Neuronal stem cell (in vitro differentiated cells): ENCODE data around the gene AKNAD1.

Source experiments
- DNase-seq: peaks from one replicate; pipeline ENCODE4 v3.0.0-alpha.2; 2013; ENCODE audit warnings: low spot score
- H2AFZ ChIP-seq: one replicate; pipeline ENCODE4 v1.6.1; 2013; ENCODE audit warnings: mild to moderate bottlenecking, low read length, inconsistent platforms
- H2AK5ac ChIP-seq: 2 replicates; pipeline ENCODE4 v1.6.1; 2013; ENCODE audit warnings: low read depth, mild to moderate bottlenecking, inconsistent platforms, low read length, moderate library complexity, mixed read lengths
- H2BK120ac ChIP-seq: 2 replicates; pipeline ENCODE4 v1.6.1; 2013; ENCODE audit warnings: low read depth, mild to moderate bottlenecking, inconsistent platforms, low read length, moderate library complexity, mixed read lengths
- H2BK12ac ChIP-seq: one replicate; pipeline ENCODE4 v1.6.1; 2013; ENCODE audit warnings: low read length, inconsistent platforms
- H2BK15ac ChIP-seq: 2 replicates; pipeline ENCODE4 v1.6.1; 2013; ENCODE audit warnings: mild to moderate bottlenecking, low read length, inconsistent platforms, mixed read lengths
- H2BK5ac ChIP-seq: one replicate; pipeline ENCODE4 v1.6.1; 2013; ENCODE audit warnings: inconsistent platforms, mild to moderate bottlenecking, low read length, moderate library complexity
- H3K14ac ChIP-seq: one replicate; pipeline ENCODE4 v1.6.1; 2013; ENCODE audit warnings: low read length, inconsistent platforms
- H3K18ac ChIP-seq: 2 replicates; pipeline ENCODE4 v1.6.1; 2013; ENCODE audit warnings: low read length, inconsistent platforms
- H3K23ac ChIP-seq: 2 replicates; pipeline ENCODE4 v1.6.1; 2013; ENCODE audit warnings: low read depth, mild to moderate bottlenecking, mixed read lengths, low read length, inconsistent platforms; ENCODE audit not compliant: poor library complexity
- H3K27ac ChIP-seq: replicated peaks from 3 replicates; pipeline ENCODE4 v1.5.1; 2013; ENCODE audit warnings: low read length, inconsistent platforms
- H3K27me3 ChIP-seq, 3 experiments: 2 replicates each; pipeline ENCODE4 v1.6.1; 2013; ENCODE audit warnings: low read length in 3 of 3, mild to moderate bottlenecking in 2 of 3, inconsistent platforms in 1 of 3, low read depth in 1 of 3, mixed read lengths in 1 of 3, moderate library complexity in 1 of 3; ENCODE audit not compliant: control insufficient read depth in 3 of 3, insufficient read depth in 3 of 3
- H3K36me3 ChIP-seq, 2 donors: replicated peaks in 1 of 2; 2 replicates each; pipeline ENCODE4 v1.6.1; 2013; ENCODE audit warnings: low read length in 2 of 2; ENCODE audit not compliant: control insufficient read depth in 2 of 2, insufficient read depth in 2 of 2
- H3K4ac ChIP-seq: 2 replicates; pipeline ENCODE4 v1.6.1; 2013; ENCODE audit warnings: inconsistent platforms, mild to moderate bottlenecking, low read length, moderate library complexity
- H3K4me1 ChIP-seq, 2 donors: 1 replicate in 1 of 2; 2 replicates in 1 of 2; pipeline ENCODE4 v1.6.1; 2013; ENCODE audit warnings: low read length in 2 of 2, low read depth in 1 of 2; ENCODE audit not compliant: control insufficient read depth in 2 of 2, insufficient read depth in 1 of 2
- H3K4me2 ChIP-seq: one replicate; pipeline ENCODE4 v1.6.1; 2013; ENCODE audit warnings: mild to moderate bottlenecking, low read length, inconsistent platforms; ENCODE audit not compliant: insufficient read depth, poor library complexity, severe bottlenecking
- H3K4me3 ChIP-seq, 2 donors: 2 replicates each; pipeline ENCODE4 v1.5.1; 2013; ENCODE audit warnings: low read length in 2 of 2, mild to moderate bottlenecking in 2 of 2, inconsistent platforms in 1 of 2, moderate library complexity in 1 of 2
- H3K79me1 ChIP-seq: one replicate; pipeline ENCODE4 v1.6.1; 2013; ENCODE audit warnings: low read depth, mild to moderate bottlenecking, inconsistent platforms, low read length, moderate library complexity
- H3K9ac ChIP-seq: one replicate; pipeline ENCODE4 v1.6.1; 2013; ENCODE audit warnings: mild to moderate bottlenecking, low read depth, low read length, inconsistent platforms; ENCODE audit not compliant: poor library complexity
- H3K9me3 ChIP-seq, 2 donors: replicated peaks in 1 of 2; 2 replicates each; pipeline versions ENCODE3 to v1.6.1; 2013; ENCODE audit warnings: low read length in 2 of 2, mild to moderate bottlenecking in 2 of 2, inconsistent platforms in 1 of 2, low read depth in 1 of 2, mixed read lengths in 1 of 2, moderate library complexity in 1 of 2; ENCODE audit not compliant: control insufficient read depth in 2 of 2, insufficient read depth in 1 of 2
- H4K8ac ChIP-seq: one replicate; pipeline ENCODE4 v1.6.1; 2013; ENCODE audit warnings: low read depth, mild to moderate bottlenecking, inconsistent platforms, low read length, moderate library complexity
- H4K91ac ChIP-seq: one replicate; pipeline ENCODE4 v1.6.1; 2013; ENCODE audit warnings: low read length, low read depth, mild to moderate bottlenecking, inconsistent platforms; ENCODE audit not compliant: poor library complexity
- WGBS, 2 donors: extraction: QIAGEN DNeasy Blood & Tissue Kit; methylation state at CpG; one replicate each; pipeline ENCODE4 v1.1.7; 2013; ENCODE audit warnings: missing lambda C conversion rate in 2 of 2, mixed read lengths in 1 of 2; ENCODE audit not compliant: insufficient read length in 2 of 2, insufficient replicate concordance in 1 of 2; ENCODE audit errors: extremely low coverage in 2 of 2; 5-methylcytosine and 5-hydroxymethylcytosine counted together

AKNAD1 gene

GRCh38 chr1:108780937-108781574, 75.8 kb downstream of the AKNAD1 start:
- no peak overlapping the region for H2AFZ ChIP-seq
- H3K18ac ChIP-seq = no peak overlapping the region
- H3K36me3 ChIP-seq = peaks cover 12 to 98% of the 10 kb centered on the region in 2 donors
- no peak overlapping the region for H2BK120ac ChIP-seq
- H3K23ac ChIP-seq = no peak overlapping the region
- no peak overlapping the region for H3K9ac ChIP-seq
- H4K91ac ChIP-seq = no peak overlapping the region
- DNase-seq = no peak
- H2AK5ac ChIP-seq = no peak overlapping the region
- no peak overlapping the region for H2BK5ac ChIP-seq
- no peak overlapping the region for H3K4ac ChIP-seq
- no peak overlapping the region for H3K4me2 ChIP-seq
- no peak overlapping the region for H3K4me3 ChIP-seq
- WGBS, 2 donors = no CpG with 5 or more reads among the region's 3 CpGs
- H2BK15ac ChIP-seq = no peak overlapping the region
- no peak overlapping the region for H4K8ac ChIP-seq
- H3K14ac ChIP-seq = no peak overlapping the region
- no peaks in the 10 kb centered on the region for H3K27me3 ChIP-seq
- no peak overlapping the region for H2BK12ac ChIP-seq
- no peaks in the 10 kb centered on the region for H3K4me1 ChIP-seq
- no peaks in the 10 kb centered on the region for H3K79me1 ChIP-seq
- H3K27ac ChIP-seq = no peak overlapping the region
- peaks cover 10 to 33% of the 10 kb centered on the region in 2 donors for H3K9me3 ChIP-seq

DNA sequence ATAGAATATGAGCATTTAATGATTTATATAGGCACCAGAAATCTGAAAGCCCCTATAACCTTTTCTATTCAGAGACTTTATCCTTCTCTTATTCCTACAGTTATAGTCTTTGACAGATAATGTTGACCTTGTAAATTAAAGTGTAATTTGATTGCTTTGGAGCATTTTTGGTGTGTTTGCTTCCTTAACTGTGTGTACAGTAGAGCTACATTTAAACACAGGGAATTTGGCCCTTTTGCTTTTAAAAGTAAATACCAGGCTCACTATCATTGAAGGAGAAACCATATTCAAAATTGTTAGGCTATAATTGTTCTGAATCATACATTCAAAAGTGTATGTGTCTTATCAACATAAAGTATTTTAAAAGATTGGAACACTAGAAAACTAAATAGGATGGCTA, 77.4 kb downstream of the AKNAD1 start:
- Histone ChIP-seq H4K8ac (no peak overlapping the region), H3K27ac (no peak overlapping the region), H2BK120ac (no peak overlapping the region), H3K4me2 (no peak overlapping the region), H3K23ac (no peak overlapping the region), H2BK12ac (no peak overlapping the region), H3K27me3 (no peaks in the 10 kb centered on the region), H3K18ac (no peak overlapping the region), H3K9ac (no peak overlapping the region), H3K14ac (no peak overlapping the region), H3K9me3 (peaks cover 0 to 17% of the 10 kb centered on the region in 2 donors), H3K4me1 (no peaks in the 10 kb centered on the region), H2AFZ (no peak overlapping the region), H3K79me1 (no peaks in the 10 kb centered on the region), H3K4ac (no peak overlapping the region), H3K4me3 (no peak overlapping the region), H3K36me3 (peaks cover 6 to 97% of the 10 kb centered on the region in 2 donors), H2BK5ac (no peak overlapping the region), H2BK15ac (no peak overlapping the region), H4K91ac (no peak overlapping the region), H2AK5ac (no peak overlapping the region)
- DNase-seq = no peak

DNA sequence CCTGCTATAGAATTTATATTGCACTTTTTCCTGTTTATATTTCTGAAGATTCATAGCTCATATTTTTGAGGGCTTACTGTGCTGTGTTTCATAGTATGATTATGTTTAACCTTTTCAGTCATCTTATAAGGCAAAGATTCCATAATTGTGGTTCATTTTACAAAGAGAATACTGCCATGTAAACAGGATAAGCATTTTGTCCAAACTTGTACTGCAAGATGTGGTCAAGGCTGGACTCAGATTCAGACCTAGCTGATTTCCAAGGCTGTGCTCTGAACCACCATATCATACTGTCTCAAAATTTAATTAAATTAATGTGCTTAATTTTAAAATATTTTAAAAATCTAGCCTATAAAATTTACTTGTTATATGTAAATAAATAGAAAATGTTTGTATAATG, 79.1 kb downstream of the AKNAD1 start:
- Histone ChIP-seq H2BK12ac (no peak overlapping the region), H2AFZ (no peak overlapping the region), H3K4me1 (no peaks in the 10 kb centered on the region), H3K9ac (no peak overlapping the region), H3K14ac (no peak overlapping the region), H2BK15ac (no peak overlapping the region), H4K91ac (no peak overlapping the region), H3K18ac (no peak overlapping the region), H3K9me3 (peaks cover 0 to under 1% of the 10 kb centered on the region in 2 donors), H3K27ac (no peak overlapping the region), H2BK120ac (no peak overlapping the region), H3K23ac (no peak overlapping the region), H2BK5ac (no peak overlapping the region), H2AK5ac (no peak overlapping the region), H3K36me3 (peaks cover 8 to 97% of the 10 kb centered on the region in 2 donors), H4K8ac (no peak overlapping the region), H3K27me3 (no peaks in the 10 kb centered on the region), H3K4me2 (no peak overlapping the region), H3K4ac (no peak overlapping the region), H3K4me3 (no peak overlapping the region), H3K79me1 (no peaks in the 10 kb centered on the region)
- no peak for DNase-seq

DNA sequence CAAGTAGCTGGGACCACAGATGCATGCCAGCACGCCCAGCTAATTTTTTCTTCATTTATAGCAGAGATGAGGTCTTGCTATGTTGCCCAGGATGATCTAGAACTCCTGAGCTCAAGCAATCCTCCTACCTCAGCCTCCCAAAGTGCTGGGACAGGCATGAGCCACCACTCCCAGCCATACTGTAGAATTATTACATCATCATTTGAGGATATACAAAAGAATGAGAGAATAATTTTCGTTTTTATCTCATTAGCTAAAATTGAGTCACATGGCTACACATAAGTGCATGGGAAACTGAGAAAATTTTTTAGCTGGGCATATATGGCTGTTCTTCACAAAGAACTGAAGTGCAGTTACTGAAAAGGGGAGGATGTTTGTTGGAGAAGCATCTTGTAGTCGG, 89.2 kb downstream of the AKNAD1 start:
- H2BK12ac ChIP-seq = no peak overlapping the region
- no peak overlapping the region for H3K4ac ChIP-seq
- H3K23ac ChIP-seq = no peak overlapping the region
- H3K18ac ChIP-seq = no peak overlapping the region
- no peak overlapping the region for H2BK120ac ChIP-seq
- no peak overlapping the region for H3K9ac ChIP-seq
- no peak overlapping the region for H3K4me2 ChIP-seq
- H2BK15ac ChIP-seq = no peak overlapping the region
- no peak for DNase-seq
- no peak overlapping the region for H3K14ac ChIP-seq
- H4K8ac ChIP-seq = no peak overlapping the region
- no peaks in the 10 kb centered on the region for H3K27me3 ChIP-seq
- no peaks in the 10 kb centered on the region for H3K4me1 ChIP-seq
- no peak overlapping the region for H2AK5ac ChIP-seq
- H3K36me3 ChIP-seq = peaks cover 5 to 68% of the 10 kb centered on the region in 2 donors
- H3K27ac ChIP-seq = no peak overlapping the region
- no peak overlapping the region for H4K91ac ChIP-seq
- no peak overlapping the region for H3K4me3 ChIP-seq
- no peaks in the 10 kb centered on the region for H3K79me1 ChIP-seq
- no CpG with 5 or more reads among the region's 3 CpGs for WGBS, 2 donors
- no peaks in the 10 kb centered on the region for H3K9me3 ChIP-seq
- H2AFZ ChIP-seq = no peak overlapping the region
- no peak overlapping the region for H2BK5ac ChIP-seq
